GM21381 (cell line): ENCODE measurements around the gene RALY.
A peak's percentile ranks its signal among the peaks of the same experiment; 100 is the strongest.

Source experiments
- ATAC-seq: cut with Tn5 transposase; IDR thresholded peaks from one replicate; pipeline ENCODE4 v1.9.1; 2021; ENCODE audit warnings: mild to moderate bottlenecking, moderate library complexity; ENCODE audit not compliant: unreplicated experiment

The RALY gene

GRCh38 chr20:33993576-33994221 lies at the start of gene RALY:
TSS of gene RALY (plus strand) at chr20:33993911. CDS start at chr20:34072075, 78,164 bp downstream.
- peak; percentile 54 for ATAC-seq

- ATAC-seq, result no peak
These were observed 48.8 kb upstream of the RALY start for GRCh38 chr20:33944914-33945313.

GRCh38 chr20:33945391-33946081 lies 48.2 kb upstream of the RALY start:
- no peak for ATAC-seq

- ATAC-seq, result no peak
These were observed 45.9 kb upstream of the RALY start for GRCh38 chr20:33947709-33948295.

- ATAC-seq, result no peak
These were observed 45.2 kb upstream of the RALY start for GRCh38 chr20:33948480-33948879.

GRCh38 chr20:33951171-33951570 lies 42.5 kb upstream of the RALY start:
- ATAC-seq, result no peak

GRCh38 chr20:33954504-33954903 lies 39.2 kb upstream of the RALY start:
- ATAC-seq, result no peak

GRCh38 chr20:33963751-33964150 lies 30.0 kb upstream of the RALY start:
- ATAC-seq, result no peak

GRCh38 chr20:33964441-33964840 lies 29.3 kb upstream of the RALY start:
- ATAC-seq, result no peak

GRCh38 chr20:33967126-33967525 lies 26.6 kb upstream of the RALY start:
- ATAC-seq, result no peak

- no peak for ATAC-seq
These were observed 24.1 kb upstream of the RALY start for GRCh38 chr20:33969563-33969962.

- ATAC-seq, result no peak
These were observed 23.5 kb upstream of the RALY start for GRCh38 chr20:33970229-33970628.

- ATAC-seq, result no peak
These were observed 22.4 kb upstream of the RALY start for GRCh38 chr20:33971147-33971975.

- no peak for ATAC-seq
These were observed 16.8 kb upstream of the RALY start for GRCh38 chr20:33976959-33977358.

GRCh38 chr20:33977535-33977934 lies 16.2 kb upstream of the RALY start:
- ATAC-seq, result no peak

- ATAC-seq, result no peak
These were observed 14.6 kb upstream of the RALY start for GRCh38 chr20:33979094-33979493.

- ATAC-seq, result no peak
These were observed 12.4 kb upstream of the RALY start for GRCh38 chr20:33981347-33981746.

- no peak for ATAC-seq
These were observed 11.7 kb upstream of the RALY start for GRCh38 chr20:33981964-33982363.

GRCh38 chr20:33983371-33983770 lies 10.3 kb upstream of the RALY start:
- ATAC-seq, result no peak

- ATAC-seq, result no peak
These were observed 9.5 kb upstream of the RALY start for GRCh38 chr20:33984182-33984719.

GRCh38 chr20:33985280-33985679 lies 8.4 kb upstream of the RALY start:
- no peak for ATAC-seq
